ENCODE measurements around the gene CAMK1D. TPM values are rescaled to one million over a fixed set of nuclear protein-coding genes. Genes with fewer than 3 reads are reported as not detected.
A peak's percentile ranks its signal among the peaks of the same experiment; 100 is the strongest.

CAMK1D gene
- total RNA-seq, 1 experiment from 2014 or later = 0.10 TPM

DNA sequence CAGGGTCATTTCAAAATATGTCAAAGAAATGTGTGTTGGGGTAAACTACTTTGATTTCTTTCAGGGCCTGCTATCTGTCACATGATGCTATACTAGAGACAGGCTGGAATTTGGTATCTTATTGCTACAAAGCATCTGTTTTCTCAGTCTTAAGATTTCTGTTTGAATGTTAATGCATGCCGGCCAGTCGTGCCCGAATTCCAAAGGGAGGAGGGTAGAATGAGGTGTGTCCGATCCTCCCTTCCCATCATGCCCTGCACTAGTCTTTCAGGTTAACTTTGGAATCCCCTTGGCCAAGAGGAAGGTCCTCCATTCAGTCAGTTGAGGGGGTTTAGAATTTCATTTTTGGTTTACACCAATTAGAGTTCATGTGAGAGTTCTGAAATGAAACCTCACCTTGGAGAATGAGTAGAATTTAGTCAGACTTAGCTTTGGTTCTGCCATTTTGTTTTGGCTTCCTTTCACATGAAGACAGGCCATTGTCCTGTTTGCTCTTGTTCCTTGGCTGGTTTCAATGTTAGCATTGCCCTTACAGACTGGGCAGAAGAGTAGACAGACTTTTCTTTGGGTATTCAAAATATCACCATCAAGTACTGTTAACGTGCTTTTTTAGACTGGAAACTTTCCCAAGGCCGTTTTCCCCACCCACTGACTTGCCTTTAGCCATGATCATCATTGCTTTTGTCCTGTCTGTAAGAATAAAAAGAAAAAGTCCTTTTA lies 95.8 kb downstream of the CAMK1D start:
- in situ Hi-C loops (cut with HindIII; ENCODE audit: low sequenced_read_pairs) = no loop called here
- no peak for DNase-seq (ENCODE audit: low spot score)

DNA sequence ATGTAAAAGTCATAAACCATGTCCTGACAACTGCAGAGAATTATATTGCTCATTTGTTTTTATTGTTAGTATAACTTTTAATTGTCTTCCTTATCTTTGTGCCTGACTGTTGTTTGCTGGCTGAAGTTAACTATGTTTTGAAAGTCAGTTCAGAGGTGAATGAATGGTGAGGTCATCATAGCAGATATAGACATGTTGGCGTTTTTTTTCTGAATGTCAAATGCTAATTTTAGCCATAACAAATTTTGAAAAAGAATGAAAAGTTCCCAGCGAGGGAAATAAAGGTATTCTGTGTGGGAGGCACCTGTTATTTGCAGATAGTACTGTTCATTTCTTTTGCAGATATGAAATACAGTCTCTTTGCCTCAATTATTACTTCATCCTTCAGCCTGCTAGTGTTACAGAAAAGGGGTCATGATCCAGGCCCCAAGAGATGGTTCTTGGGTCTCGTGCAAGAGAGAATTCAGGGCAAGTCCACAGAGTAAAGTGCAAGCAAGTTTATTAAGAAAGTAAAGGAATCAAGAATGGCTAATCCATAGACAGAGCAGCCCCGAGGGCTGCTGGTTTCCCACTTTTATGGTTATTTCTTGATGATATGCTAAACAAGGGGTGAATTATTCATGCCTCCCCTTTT lies 96.5 kb downstream of the CAMK1D start:
- in situ Hi-C loops (cut with HindIII; ENCODE audit: low sequenced_read_pairs) = no loop called here
- no peak for DNase-seq (ENCODE audit: low spot score)

GRCh38 chr10:12448340-12448728 lies 99.0 kb downstream of the CAMK1D start:
- no peak for DNase-seq (ENCODE audit: low spot score)

DNA sequence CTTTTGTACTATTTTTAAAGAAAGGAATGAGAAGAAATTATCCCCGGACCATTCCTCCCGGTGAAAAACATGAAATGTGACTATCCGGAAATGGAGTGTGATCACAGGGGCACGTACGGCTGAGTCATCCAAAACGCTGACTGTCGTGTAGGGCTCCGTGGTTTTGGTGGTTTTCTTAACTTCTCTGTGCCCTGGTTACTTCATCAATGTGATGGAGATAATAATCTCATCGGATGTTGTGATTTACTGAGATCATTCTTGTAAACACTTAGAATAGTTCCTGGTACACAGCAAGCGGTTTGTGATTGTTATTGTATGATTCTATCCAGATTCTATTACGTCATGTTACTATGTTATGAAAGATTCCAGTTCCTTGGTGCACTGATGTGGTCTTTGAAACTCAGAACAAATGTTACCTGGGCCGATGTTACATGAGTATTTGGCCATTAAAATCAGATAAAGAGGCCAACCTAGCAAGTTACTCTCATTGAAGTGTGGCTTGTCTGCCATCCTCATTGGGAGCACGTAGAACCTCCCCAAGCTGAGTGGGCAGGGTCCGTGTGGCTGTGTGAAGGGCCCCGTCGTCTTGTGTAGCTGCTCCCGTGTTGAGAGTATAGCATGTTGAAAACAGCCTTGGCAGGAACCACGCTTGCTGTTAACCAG lies 99.5 kb downstream of the CAMK1D start:
- DNase-seq (ENCODE audit: low spot score) = no peak
- in situ Hi-C loops (cut with HindIII; ENCODE audit: low sequenced_read_pairs) = no loop called here

More at GRCh38 chr10:12448340-12448728, 99.0 kb downstream of the CAMK1D start:
- in situ Hi-C loops (cut with HindIII; ENCODE audit: low sequenced_read_pairs) = no loop called here

DNA sequence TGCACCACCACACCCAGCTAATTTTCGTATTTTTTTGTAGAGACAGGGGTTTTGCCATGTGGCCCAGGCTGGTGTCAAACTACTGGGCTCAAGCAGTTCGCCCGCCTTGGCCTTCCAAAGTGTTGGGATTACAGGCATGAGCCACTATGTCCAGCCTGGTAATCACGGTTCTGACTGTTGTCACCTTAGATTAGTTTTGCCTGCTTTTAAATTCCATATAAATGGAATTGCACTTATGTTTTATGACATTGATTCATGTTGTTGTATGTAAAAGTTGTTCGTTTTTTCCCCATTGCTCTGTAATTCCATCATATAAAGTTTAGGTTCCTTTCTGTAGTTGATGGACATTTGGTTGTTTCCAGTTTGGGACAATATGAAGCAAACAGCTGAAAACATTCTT lies 106.0 kb downstream of the CAMK1D start:
- no peak for DNase-seq (ENCODE audit: low spot score)
- in situ Hi-C loops (cut with HindIII; ENCODE audit: low sequenced_read_pairs) = no loop called here

DNA sequence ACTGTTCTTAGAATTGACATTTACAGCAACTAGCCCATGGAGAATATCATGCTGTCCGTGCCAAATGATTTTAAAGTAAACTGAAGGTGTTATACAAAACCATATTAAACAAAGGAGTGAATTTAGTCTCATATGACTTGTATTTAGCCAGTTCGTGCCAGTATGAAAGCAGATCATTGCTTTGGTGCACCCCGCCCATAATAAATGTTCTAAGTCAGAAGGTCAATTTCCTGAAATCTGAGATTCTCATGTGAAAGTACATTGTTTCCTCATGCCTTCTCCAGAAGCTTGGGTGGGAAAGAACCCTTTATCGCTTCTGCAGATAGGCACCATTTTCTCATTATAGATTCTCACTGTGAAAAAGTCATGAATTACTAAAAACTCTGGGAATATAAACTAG lies 106.4 kb downstream of the CAMK1D start:
- no peak for DNase-seq (ENCODE audit: low spot score)
- in situ Hi-C loops (cut with HindIII; ENCODE audit: low sequenced_read_pairs) = no loop called here

DNA sequence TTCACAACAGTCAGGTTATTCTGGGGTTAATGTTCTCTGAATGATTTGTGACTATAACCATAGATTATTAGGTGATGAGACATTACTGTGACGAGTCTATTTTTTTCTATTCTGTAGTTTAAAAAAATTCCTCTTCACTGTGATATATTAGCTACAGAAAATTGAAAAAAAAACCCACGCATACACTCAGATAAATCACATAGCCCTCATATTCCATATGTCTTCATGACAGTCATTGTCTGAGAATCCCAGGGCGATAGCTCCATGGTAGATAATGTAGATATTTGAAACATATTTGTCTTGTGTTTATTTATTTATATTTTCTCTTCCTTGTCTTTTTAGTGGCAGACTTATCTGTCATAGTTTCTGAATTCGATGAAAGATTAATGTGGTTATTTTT lies 110.0 kb downstream of the CAMK1D start:
- no peak for DNase-seq (ENCODE audit: low spot score)
- in situ Hi-C loops (cut with HindIII; ENCODE audit: low sequenced_read_pairs) = no loop called here

- in situ Hi-C loops (cut with HindIII; ENCODE audit: low sequenced_read_pairs) = no loop called here
- DNase-seq (ENCODE audit: low spot score) = peak; percentile 14
Measured at GRCh38 chr10:12459762-12460161, 110.4 kb downstream of the CAMK1D start.

DNA sequence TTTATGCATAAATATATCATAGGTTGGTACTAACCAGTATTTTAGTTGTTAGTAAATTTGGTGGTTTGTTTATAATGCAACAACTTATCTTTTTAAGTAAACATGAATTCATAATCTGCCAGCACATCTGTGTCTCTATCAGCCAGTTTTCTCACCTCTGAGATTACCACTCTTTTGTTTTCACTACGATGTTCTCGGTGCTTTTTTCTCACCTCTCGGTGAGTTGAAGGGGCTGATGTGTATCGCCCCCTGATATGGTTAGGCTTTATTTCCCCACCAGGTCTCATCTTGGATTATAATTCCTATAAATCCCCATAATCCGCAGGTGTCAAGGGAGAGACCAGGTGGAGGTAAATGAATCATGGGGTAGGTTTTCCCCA lies 114.1 kb downstream of the CAMK1D start:
- in situ Hi-C loops (cut with HindIII; ENCODE audit: low sequenced_read_pairs) = no loop called here
- no peak for DNase-seq (ENCODE audit: low spot score)

GRCh38 chr10:12465385-12466136 lies 116.2 kb downstream of the CAMK1D start:
- DNase-seq (ENCODE audit: low spot score) = no peak
- in situ Hi-C loops (cut with HindIII; ENCODE audit: low sequenced_read_pairs) = no loop called here

GRCh38 chr10:12466704-12467305 lies 117.5 kb downstream of the CAMK1D start:
- in situ Hi-C loops (cut with HindIII; ENCODE audit: low sequenced_read_pairs) = no loop called here
- no peak for DNase-seq (ENCODE audit: low spot score)

GRCh38 chr10:12469345-12469744 lies 120.0 kb downstream of the CAMK1D start:
- no peak for DNase-seq (ENCODE audit: low spot score)

DNA sequence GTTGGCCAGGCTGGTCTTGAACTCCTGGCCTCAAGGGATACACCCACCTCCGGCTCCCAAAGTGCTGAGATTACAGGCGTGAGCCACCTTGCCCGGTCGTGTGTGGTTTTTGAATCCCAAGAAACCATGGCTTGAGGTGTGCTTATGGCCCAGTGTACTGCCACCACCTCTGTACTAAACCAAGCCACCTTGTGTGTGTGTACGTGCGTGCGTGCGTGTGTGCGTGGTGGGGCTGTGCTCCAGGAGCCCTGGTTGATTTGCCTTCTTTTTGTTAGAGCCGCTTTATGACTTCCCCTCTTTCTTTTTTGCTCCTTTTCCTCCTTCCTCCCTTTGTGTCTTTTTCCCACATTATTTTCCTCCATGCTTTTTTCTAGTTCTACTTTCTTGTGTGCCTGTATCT lies 121.4 kb downstream of the CAMK1D start:
- in situ Hi-C loops (cut with HindIII; ENCODE audit: low sequenced_read_pairs) = no loop called here
- no peak for DNase-seq (ENCODE audit: low spot score)

More at GRCh38 chr10:12469345-12469744, 120.0 kb downstream of the CAMK1D start:
- in situ Hi-C loops (cut with HindIII; ENCODE audit: low sequenced_read_pairs) = no loop called here

DNA sequence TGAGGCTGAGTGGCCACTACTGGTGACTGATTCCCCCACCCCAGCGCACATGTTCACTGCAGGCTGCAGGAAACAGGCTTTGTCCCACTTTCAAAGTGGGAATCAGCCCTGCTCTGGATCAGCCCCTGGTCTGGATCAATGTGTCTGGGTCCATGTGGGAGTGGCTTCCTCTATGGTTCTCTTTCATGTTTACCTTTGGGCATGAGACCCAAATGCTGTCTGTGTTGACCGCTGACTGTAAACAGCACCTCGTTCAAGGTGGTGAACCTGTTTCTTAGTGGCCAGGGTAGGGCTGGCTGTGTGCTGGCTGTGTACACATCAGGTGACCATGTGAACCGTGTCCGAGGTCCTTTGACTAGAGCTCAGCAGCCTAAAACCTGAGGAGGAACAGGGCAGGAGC lies 121.8 kb downstream of the CAMK1D start:
- DNase-seq (ENCODE audit: low spot score) = no peak

DNA sequence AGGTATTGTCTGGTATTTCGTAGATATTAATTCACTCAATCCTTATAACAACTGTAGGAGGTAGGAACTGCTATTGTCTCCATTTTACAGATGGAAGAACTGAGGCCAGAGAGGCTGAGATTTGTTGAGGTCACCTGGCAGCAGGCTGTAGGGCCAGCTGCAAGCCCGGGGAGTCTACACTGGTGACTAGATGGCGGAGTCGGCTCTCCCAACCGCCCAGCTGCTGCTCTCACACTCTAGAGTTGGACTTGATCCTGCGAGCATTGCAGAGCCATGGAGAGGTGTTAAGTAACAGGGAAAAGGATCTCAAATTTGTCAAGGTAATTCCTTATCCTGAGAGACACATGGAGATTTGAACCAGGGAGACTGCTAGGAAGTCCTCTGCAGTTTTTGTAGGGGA lies 124.1 kb downstream of the CAMK1D start:
- DNase-seq (ENCODE audit: low spot score) = no peak
- in situ Hi-C loops (cut with HindIII; ENCODE audit: low sequenced_read_pairs) = no loop called here

More for the DNA sequence above, 121.8 kb downstream of the CAMK1D start:
- in situ Hi-C loops (cut with HindIII; ENCODE audit: low sequenced_read_pairs) = no loop called here

GRCh38 chr10:12474727-12475412 lies 125.5 kb downstream of the CAMK1D start:
- in situ Hi-C loops (cut with HindIII; ENCODE audit: low sequenced_read_pairs) = no loop called here
- DNase-seq (ENCODE audit: low spot score) = no peak

DNA sequence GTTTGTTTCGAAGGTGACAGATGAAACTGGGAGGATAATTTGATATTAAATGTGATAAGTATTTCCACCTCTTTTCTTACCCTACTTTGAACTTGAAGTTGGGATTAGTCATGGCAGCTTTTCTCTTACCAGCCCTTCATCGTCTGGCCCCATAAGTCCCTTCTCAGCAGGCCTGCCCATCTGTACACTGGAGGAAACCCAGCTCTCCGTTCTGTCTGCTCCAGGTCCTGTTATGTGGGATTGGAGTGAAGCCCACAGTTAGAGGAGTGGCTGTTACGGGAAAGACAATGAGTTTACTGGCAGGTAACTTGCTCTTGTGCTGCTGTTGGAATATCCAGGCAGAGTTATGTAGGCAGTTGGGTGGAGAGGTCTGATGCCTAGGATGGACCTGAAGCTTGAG lies 127.3 kb downstream of the CAMK1D start:
- in situ Hi-C loops (cut with HindIII; ENCODE audit: low sequenced_read_pairs) = no loop called here
- DNase-seq (ENCODE audit: low spot score) = peak; percentile 68

- no peak for DNase-seq (ENCODE audit: low spot score)
- in situ Hi-C loops (cut with HindIII; ENCODE audit: low sequenced_read_pairs) = no loop called here
Measured at GRCh38 chr10:12479437-12479844, 130.1 kb downstream of the CAMK1D start.

DNA sequence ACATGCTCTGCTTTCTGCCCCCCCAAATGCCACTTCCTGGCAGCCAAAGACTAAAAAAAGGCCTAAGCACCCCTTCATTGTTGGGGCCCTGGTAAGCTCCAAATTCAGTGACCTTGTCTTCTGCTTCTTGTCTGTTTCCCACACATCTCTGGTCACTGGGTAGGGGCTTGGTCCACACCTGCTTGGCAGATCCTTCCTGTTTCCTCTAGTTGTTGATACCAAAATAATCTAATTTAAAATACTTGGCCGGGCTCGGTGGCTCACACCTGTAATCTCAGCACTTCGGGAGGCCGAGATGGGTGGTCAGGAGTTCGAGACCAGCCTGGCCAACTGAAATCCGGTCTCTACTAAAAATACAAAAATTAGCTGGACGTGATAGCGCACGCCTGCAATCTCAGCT lies 130.6 kb downstream of the CAMK1D start:
- in situ Hi-C loops (cut with HindIII; ENCODE audit: low sequenced_read_pairs) = no loop called here
- no peak for DNase-seq (ENCODE audit: low spot score)
